HG03342 (cell line): Measurements from ENCODE around the gene HOXC13.

Experiments used
- ATAC-seq: cut with Tn5 transposase; IDR thresholded peaks from one replicate; pipeline ENCODE4 v1.9.1; 2021; ENCODE audit warnings: mild to moderate bottlenecking, moderate library complexity; ENCODE audit not compliant: unreplicated experiment

The HOXC13 gene

DNA sequence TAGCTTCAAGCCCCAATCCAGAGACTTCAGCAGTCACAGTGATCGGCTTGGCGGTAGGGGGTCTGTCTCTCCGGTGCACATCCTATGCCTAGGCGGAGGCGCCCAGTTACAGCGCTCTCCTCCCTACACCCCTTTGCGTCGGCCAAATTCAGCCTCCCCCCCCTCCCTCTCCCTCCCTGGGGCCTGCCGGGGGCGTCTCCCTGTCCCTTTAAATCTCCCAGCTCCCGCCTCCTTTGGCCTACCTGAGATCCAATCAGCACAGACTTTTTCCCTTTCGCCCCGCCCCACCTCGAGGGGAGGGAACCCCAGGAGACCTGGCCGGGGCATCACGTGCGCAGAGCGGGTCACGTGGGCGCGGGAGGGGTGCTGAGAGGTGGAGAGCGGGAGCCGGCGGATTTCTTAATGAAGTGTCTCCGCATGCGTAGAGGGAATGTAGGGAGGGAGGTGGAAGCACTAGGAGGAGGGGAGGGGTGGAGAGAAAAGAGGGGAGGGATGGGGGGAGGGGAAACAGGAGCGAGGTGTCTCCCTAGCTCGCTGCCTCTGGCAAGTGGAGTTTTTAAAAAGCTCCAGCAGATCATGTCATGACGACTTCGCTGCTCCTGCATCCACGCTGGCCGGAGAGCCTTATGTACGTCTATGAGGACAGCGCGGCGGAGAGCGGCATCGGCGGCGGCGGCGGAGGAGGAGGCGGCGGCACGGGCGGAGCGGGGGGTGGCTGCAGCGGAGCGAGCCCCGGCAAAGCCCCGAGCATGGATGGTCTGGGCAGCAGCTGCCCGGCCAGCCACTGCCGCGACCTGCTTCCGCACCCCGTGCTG, at the start of gene HOXC13:
HOXC13 (plus strand) TSS at position 506 of the 815 bp plus-strand sequence; CDS start at position 582, 76 bp downstream.
- ATAC-seq: no peak

GRCh38 chr12:53890081-53890480, 48.5 kb upstream of the HOXC13 start:
- ATAC-seq: no peak

DNA sequence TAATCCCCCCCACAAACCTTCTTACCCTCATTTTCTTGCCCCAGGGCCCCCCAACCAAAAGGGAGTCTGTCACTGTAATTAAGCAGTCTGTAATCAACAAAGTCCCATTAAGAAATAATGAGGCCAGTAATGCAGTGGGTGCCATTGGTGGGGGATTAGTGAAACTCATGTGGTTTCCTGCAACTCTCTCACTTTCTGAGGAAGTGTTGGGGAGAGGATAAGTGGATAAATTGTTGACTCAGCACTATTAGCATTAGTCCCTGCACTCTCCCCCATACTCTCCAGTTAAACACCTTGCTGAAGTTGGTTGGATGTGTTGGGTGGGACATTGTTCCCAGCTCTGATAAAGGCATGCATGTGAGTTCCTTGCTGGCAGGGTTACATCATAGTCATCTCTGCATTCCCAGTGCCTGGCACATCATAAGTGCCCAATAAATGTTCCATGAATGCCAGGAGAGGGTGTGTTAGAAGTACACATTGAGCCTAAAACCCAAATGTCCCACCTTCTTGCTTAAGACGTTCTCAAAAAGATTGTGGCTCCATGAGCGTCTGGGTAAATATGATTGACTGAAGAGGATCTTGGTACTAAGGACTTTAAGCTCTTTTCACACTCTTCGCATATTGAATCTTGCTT, 45.8 kb upstream of the HOXC13 start:
- ATAC-seq: no peak

GRCh38 chr12:53899230-53899629, 39.4 kb upstream of the HOXC13 start:
- ATAC-seq: no peak

DNA sequence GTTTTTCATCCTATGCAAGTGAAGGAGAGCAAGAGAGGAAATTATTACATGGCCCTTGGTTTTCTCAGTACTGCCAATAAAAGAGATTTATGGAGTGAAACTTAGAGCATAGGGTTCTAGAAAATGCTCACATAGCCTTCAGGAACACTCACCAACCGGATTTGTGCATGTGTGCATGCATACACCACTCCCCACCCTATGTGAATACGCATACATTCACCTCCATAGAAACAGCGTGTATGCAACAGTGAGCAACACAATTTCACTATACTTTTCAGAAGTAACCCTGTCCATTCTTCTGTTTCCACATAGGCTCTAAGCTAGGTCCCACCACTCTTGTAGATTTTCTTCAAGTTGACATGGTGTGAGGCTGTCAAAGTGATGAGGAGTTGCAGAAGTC, 31.5 kb upstream of the HOXC13 start:
- no peak for ATAC-seq

GRCh38 chr12:53916788-53917655, 21.6 kb upstream of the HOXC13 start:
- ATAC-seq: no peak

DNA sequence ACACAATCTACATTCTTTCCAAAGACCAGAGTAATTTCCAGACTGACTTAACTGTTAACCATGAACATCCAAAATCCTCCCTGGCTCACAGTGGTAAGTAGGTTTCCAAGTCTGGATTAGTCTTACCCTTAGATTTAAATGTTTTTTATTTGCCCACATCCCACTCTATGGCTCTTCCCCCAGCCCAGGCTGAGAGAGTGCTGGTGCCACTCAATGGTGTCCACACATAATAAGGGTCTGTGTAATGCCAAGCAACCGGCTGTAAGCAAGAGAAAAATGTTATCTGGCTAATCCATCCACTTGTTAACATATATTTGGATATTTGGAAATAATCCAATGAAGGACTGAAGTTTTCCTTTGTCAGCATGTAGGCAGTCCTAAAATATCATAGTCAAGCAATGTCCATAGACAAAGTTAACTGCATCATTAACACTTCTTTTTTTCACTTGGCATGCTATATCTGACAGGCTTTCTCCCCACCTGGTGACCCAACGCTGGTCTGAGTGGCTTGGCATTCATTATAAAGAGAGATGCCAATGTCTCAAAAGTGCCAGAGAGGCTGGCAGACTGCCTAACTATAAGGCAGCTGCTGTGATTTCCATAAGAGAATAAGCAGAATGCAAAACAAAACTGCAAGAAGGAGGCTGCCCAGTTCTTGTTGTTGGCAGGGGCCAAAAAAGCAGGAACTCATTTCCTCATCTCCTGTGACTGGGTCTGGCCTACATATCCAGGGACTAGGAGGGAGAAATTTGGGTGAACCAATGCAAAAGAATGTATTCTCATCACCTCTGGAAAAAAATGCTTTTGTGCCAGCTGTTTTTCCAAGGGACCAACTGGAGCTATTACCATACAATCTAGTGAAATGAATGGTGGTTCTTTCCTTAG, 13.9 kb upstream of the HOXC13 start:
- ATAC-seq: no peak

GRCh38 chr12:53927220-53928029, 11.2 kb upstream of the HOXC13 start:
- no peak for ATAC-seq

- no peak for ATAC-seq
These were observed 10.4 kb upstream of the HOXC13 start for GRCh38 chr12:53928054-53928835.

GRCh38 chr12:53929527-53929926, 9.1 kb upstream of the HOXC13 start:
- no peak for ATAC-seq

- ATAC-seq: no peak
These were observed 7.9 kb upstream of the HOXC13 start for GRCh38 chr12:53930591-53931255.

- ATAC-seq: no peak
These were observed 6.6 kb upstream of the HOXC13 start for GRCh38 chr12:53931844-53932581.

DNA sequence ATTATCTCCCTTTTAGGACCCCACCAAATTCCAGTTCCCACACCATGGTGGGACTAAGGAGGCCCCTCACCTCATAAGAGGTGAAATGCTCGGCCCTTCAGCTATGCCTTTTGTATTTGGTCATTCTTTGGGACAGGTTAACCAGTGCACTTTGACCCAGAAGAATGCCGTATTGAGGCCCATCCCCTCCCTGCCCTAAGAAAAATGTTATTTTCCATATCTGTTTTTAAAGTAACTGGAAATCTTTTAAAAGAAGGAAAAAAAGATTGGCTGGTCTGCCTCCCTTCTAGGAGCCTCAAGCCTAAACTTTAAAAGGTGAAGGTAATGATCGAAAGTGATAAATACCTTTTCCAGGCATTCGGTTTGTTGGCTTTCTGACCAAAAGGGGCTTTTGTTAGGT, 5.7 kb upstream of the HOXC13 start:
- no peak for ATAC-seq

DNA sequence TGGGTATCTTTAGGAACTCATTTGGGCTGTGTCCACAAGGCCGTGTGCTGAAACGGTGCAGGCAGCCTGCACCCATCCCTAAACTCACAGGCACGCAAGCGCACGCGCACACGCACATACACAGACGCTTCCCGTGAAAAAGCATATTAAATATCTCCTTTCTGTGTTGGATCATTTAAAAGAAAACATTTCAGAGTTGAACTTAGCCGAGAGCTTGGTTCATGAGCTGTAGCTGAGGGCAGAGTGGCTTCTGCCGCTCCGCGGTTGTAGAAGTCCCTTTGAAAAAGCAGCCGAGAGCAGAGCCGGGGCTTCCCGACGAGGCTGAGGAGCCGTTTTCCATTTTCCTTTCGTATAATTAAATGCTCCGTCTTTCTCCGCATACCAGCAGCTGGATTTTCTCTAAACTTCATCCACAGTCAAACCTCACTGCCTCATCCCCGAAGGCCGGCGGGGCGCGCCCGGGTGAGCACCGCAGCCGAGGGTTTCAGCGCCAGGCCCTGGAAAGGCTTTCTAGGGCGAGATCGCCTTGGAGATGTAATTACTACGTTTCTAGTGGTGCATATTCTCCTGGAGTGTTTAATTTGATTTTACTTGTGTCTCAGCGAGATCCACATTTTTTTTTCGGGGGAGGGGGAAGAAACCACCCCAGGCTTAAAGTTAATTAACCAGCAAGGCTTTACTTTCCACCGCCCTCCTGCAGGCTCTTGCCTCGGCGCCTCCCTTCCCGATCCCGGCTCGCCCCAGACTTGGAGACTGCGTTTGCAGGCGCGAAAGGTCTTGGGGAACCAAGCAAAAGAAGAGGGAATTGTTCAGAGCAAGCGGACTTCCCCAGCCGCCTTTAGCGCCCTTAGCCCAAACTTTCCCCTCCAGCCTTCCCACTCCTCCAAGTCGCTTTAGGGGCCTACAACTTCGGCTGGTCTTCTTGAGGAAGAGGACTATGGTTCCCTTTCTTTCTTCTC, 3.0 kb upstream of the HOXC13 start:
- no peak for ATAC-seq

DNA sequence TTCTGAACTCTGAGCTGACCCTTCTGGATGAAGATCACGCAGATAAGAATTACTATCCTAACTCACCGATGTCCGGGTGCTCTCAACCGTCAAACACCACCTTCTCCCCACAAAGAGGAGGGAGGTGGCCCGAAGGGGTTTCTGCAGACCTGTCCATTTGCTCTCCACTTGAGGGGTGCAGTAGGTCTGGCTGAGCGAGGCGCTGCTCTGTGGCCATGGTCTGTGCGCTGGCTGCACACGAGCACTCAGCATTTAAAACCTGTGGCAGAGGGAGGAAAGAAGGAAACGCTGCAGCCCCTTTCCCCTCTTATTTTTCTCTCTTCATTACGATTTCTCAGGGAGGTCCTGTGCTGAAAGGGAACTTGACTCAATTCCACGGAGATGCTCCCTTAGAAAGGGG, 1.5 kb upstream of the HOXC13 start:
- ATAC-seq: no peak

DNA sequence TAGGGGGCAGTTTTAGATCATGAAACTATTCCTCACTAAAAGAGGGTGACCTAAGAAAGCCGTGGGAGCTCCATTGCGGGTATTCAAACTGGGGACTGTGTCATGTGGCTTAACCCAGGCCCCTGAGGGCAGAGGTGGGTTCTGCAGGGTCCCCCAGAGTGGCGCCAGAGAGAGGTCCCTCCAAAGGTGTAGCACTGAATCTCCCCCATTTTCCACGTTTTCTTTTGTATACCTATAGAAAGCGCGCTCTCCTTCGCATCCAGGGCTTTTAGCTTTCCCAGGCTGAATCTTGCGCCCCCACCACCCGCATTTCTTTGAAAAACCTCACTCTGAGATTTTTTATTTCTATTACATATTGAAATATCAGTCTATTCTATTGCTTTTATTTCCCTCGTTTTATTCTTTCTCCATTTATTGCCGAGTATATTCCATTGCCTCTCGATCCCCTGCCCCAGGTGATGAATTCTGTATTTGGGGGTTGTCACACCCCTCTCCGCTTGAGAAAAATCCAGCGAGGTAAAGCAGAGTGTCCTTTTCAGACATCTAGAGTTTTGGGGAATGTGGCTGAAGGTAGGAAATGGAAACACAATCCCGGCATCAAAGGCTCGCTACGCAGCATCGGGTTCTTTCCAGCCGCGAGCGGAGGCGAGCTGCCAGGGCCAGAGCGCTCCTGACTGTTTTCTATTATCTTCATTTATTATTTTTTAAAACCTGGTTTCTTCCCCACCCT, 870 bp upstream of the HOXC13 start:
- no peak for ATAC-seq
